NCI-H1105 treated with DMSO at 0.1 percent for 48 hours (cell line): ENCODE data around the gene LZTR1.
"Not testable (repeated sequence)": the region's sequence is repeated elsewhere in the genome, so short reads cannot be mapped to it uniquely, and the experiment has no call there.

Experiments
- DNase-seq: peaks from one replicate; lab custom pipeline; 2025; lab: John Stamatoyannopoulos, UW

Gene LZTR1

GRCh38 chr22:20965888-20966855 lies 15.9 kb upstream of the LZTR1 start:
- no peak for DNase-seq

GRCh38 chr22:20966883-20967696 lies 15.0 kb upstream of the LZTR1 start, which contains the start of gene AIFM3:
TSS of gene AIFM3 (plus strand) at chr22:20967255. CDS start at chr22:20967945, 690 bp downstream.
- DNase-seq: no peak

- DNase-seq: no peak
Observed at GRCh38 chr22:20967697-20968211, 14.3 kb upstream of the LZTR1 start.

- no peak for DNase-seq
Observed at GRCh38 chr22:20968281-20968977, 13.7 kb upstream of the LZTR1 start.

- no peak for DNase-seq
Observed at GRCh38 chr22:20970939-20971657, 11.0 kb upstream of the LZTR1 start.

GRCh38 chr22:20972014-20972694 lies 9.9 kb upstream of the LZTR1 start:
- not testable (repeated sequence) for DNase-seq

- no peak for DNase-seq
Observed at GRCh38 chr22:20972933-20973577, 9.0 kb upstream of the LZTR1 start.

- no peak for DNase-seq
Observed at GRCh38 chr22:20973634-20974286, 8.3 kb upstream of the LZTR1 start.

GRCh38 chr22:20974336-20974955 lies 7.7 kb upstream of the LZTR1 start:
- no peak for DNase-seq

- DNase-seq: no peak
Observed at GRCh38 chr22:20975541-20976290, 6.4 kb upstream of the LZTR1 start.

GRCh38 chr22:20976291-20976877 lies 5.7 kb upstream of the LZTR1 start:
- no peak for DNase-seq

- no peak for DNase-seq
Observed at GRCh38 chr22:20977019-20977418, 5.1 kb upstream of the LZTR1 start.

- DNase-seq: no peak
Observed at GRCh38 chr22:20977516-20978170, 4.5 kb upstream of the LZTR1 start.

- no peak for DNase-seq
Observed at GRCh38 chr22:20978419-20978818, 3.7 kb upstream of the LZTR1 start.

GRCh38 chr22:20979243-20979809 lies 2.8 kb upstream of the LZTR1 start:
- no peak for DNase-seq

- no peak for DNase-seq
Observed at GRCh38 chr22:20979940-20980453, 2.1 kb upstream of the LZTR1 start.

- DNase-seq: no peak
Observed at GRCh38 chr22:20980523-20980922, 1.6 kb upstream of the LZTR1 start.
